PC-3 (cell line): ENCODE results near the gene TUFT1. TPM values are rescaled to one million over a fixed set of nuclear protein-coding genes. Genes with fewer than 3 reads are reported as not detected.

ENCODE experiments used
- microRNA-seq: library from miRNA; unstranded; fragments of <30 nt; microRNA quantifications from one replicate; pipeline ENCODE4 v1.1.0, GENCODE V29; 2020; ENCODE audit not compliant: unreplicated experiment
- total RNA-seq: library from RNA; depleted of rRNA; stranded (reverse); fragments of >200 nt; gene quantifications from 2 replicates; pipeline ENCODE4 v1.2.3, GENCODE V29; 2014; rRNA removed

The TUFT1 gene
- total RNA-seq, 1 experiment from 2014 or later, result 33.9 TPM

Small RNA genes within 50 kb of the gene (microRNA-seq; reads per million reads assigned to microRNA genes)
- not detected for gene MIR554

Other genes starting within 250 kb of the TUFT1 start
- 75.6 and 99.5 TPM in 2 replicates for gene PI4KB, start 212.9 kb upstream of the TUFT1 start, total RNA-seq
- gene RFX5, start 193.1 kb upstream of the TUFT1 start, total RNA-seq, result 34.1 and 41.0 TPM in 2 replicates
- 29.8 and 73.5 TPM in 2 replicates for gene SELENBP1, start 167.6 kb upstream of the TUFT1 start, total RNA-seq
- 734 and 818 TPM in 2 replicates for gene PSMB4, start 140.7 kb upstream of the TUFT1 start, total RNA-seq
- 30.5 and 77.9 TPM in 2 replicates for gene POGZ, start 80.8 kb upstream of the TUFT1 start, total RNA-seq
- gene CGN, start 28.9 kb upstream of the TUFT1 start, total RNA-seq, result 13.3 and 20.1 TPM in 2 replicates
- gene SNX27, start 71.7 kb downstream of the TUFT1 start, total RNA-seq, result 25.1 and 34.8 TPM in 2 replicates
- 0.07 TPM in 1 of 2 replicates, not detected in the other for gene CELF3, start 176.5 kb downstream of the TUFT1 start, total RNA-seq
- gene RIIAD1, start 181.2 kb downstream of the TUFT1 start, total RNA-seq, result not detected in 2 replicates
- gene MRPL9, start 223.2 kb downstream of the TUFT1 start, total RNA-seq, result 229 and 260 TPM in 2 replicates